Erythroblast (primary cell): ENCODE data around the gene SP3.

Experiments used
- DNase-seq, 2 experiments: peaks; one replicate each; lab custom pipeline; 2025; lab: John Stamatoyannopoulos, UW
- GATA1 ChIP-seq: IDR thresholded peaks from 2 replicates; pipeline ENCODE4 v1.6.1; 2011; ENCODE audit warnings: low read depth, mild to moderate bottlenecking, control low read depth, low read length, moderate library complexity
- POLR2A ChIP-seq: IDR thresholded peaks from 2 replicates; pipeline ENCODE4 v1.6.1; 2011; ENCODE audit warnings: mild to moderate bottlenecking, low read length

The SP3 gene

GRCh38 chr2:173969886-173970285 lies 4.7 kb upstream of the SP3 start:
- TF ChIP-seq GATA1 (no peak), POLR2A (no peak)
- no peak for DNase-seq

DNA sequence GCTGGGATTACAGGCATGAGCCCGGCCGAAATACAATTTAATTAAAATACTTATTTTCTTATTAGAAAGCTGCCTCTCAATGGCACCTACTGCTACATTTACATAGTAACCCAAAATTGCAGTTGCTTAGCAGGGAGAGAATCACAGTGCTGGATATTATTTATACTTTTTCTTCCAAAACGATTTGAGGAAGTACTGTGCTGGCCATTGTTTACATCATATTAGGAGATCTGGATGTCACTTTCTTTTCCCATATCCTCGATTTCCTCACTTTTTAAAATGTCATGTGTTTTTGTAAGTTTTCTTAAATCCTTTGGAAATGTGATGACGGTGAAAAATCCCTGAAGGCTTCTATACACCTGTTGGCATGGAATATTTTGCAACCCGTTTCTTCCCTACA lies 3.4 kb upstream of the SP3 start:
- TF ChIP-seq POLR2A (no peak), GATA1 (no peak)
- no peak for DNase-seq

- TF ChIP-seq GATA1 (no peak), POLR2A (no peak)
- DNase-seq = no peak
Measured at GRCh38 chr2:173966274-173967098, 1.3 kb upstream of the SP3 start.

DNA sequence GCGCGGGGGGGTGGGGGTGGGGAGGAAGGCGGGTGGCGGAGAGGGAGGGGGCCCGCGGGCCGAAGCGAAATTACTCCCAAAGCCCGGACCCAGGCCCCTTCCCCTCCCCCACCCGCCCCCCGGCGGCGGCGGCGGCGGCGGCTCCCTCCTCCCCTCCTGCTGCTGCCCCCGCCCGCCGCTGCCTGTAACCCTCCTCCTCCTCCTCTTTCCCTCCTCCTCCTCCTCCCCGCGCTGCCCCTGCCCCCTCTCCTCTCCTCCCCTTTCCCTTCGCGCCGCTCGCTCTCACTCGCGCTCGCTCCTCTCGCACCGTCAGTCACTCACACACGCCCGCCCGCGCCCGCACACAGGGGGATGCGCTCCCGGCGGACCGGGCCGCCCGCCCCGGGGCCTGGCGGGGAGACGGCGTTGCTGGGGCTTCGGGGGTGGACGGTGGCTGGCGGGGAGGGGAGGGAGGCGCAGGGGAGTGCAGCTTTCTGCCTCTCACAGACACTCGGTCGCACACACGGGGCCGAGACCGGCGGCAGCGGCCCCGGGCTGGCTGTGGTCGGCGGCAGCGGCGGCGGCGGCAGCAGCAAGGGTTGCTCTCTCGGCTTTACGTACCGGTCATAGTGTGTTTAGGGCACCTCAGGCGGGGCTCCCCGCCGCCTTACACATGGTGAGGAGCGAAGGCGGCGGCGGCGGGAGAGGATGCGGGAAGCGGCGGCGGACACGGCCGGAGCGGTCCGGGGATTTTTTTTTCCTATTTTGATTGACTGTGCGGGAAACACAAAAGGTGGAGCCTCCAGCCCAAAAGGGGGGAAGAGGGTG lies 405 bp downstream of the SP3 start:
- DNase-seq = peak; percentile 91 to 92
- TF ChIP-seq GATA1 (no peak), POLR2A (no peak)

DNA sequence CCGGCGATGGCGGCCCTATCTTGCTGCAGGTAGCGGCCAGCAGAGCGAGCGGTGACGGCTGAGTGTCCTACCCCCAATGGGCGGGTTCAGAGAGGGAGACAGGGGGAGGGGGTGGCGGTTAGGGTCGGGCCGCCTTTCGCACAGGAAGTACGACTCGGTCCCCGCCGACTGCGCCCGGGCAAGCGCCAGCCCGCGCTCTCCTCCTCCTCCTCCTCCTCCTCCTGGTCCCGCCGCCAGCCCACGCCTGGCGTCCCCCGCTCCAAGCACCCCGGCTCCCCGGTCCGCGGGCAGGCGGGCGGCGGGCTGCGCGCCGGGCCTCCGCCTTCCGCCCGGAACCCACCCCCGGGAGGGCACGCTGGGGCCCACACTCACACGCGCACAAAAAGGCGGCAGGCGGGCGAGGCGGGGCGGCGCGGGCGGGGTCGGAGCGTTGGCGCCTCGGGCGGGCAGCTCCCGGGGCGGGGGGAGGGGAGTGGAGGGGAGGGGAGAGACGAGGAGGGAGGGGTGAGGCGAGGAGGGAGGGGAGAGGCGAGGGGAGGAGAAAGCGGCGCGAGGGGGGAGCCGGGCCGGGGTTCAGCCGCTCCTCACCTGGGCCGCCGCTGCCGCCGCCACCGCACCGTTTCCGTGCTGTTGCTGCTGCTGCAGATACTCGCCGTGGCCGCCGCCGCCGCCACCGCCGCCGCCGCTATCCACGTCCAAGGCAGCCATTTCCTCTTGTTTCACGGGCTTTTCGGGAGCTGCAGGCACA lies 1.2 kb downstream of the SP3 start:
- peak; percentile 93 to 96 for DNase-seq
- TF ChIP-seq GATA1 = no peak
- peak; percentile 77 for TF ChIP-seq POLR2A

GRCh38 chr2:173963323-173963816 lies 1.8 kb downstream of the SP3 start:
- DNase-seq = peak; percentile 83
- TF ChIP-seq GATA1 (no peak), POLR2A (no peak)

DNA sequence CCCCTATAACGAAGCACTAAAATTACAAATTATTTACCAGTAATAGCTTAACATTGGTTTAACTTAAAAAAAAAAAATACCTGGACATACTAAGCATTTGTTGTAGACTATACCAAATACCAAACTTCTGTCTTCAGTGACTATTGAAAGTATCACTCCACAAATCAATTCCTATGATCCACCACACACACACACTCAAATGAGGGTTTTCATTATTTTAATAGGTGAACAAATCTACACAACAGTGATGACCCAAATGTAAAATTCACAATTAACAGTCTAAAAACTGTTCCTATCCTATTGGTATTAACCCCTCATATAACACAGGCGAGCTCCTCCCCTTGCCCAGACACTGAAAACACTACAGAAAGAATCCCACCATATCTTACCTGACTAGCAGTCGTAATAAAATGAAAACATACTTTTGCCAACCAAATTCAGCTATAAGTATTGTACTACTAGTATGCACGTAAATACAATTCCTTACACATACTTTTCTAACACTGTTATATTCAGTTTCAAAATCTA lies 2.5 kb downstream of the SP3 start:
- peak; percentile 17 to 41 for DNase-seq
- no peak for TF ChIP-seq POLR2A

GRCh38 chr2:173962031-173962430 lies 3.1 kb downstream of the SP3 start:
- DNase-seq = peak; percentile 14 to 22
- TF ChIP-seq POLR2A (no peak), GATA1 (no peak)

DNA sequence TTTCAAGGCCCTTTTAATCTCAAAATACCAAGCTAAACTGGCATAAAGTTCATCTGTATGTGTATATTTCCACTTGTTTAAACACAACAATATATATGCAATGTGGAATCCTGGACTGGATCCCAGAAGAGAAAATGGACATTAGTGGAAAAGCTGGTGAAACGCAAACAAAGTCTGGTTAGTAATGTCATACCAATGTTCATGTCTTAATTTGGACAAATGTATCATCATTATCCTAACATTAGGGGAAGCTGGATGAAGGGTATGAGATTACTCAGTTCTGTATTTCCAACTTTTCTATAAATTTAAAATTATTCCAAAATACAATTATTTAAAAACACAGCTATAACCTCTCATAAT lies 3.8 kb downstream of the SP3 start:
- TF ChIP-seq POLR2A (no peak), GATA1 (no peak)
- DNase-seq = peak; percentile 14 to 19

DNA sequence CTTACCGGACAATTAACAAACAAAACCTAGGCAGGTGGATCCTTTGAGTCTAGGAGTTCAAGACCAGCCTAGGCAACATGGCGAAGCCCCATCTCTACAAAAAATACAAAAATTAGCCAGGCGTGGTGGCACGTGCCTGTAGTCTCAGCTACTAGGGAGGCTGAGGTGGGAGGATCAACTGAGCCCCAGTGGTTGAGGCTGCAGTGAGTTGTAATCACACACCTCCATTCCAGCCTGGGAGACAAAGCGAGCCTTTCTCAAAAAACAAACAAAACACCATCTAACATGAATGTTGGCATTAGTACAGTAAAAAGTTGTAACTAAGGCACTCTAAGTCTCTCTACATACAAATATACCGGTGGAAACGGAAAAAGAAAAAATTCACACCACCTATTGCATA lies 5.3 kb downstream of the SP3 start:
- no peak for DNase-seq
- no peak for TF ChIP-seq POLR2A

- no peak for DNase-seq
- TF ChIP-seq GATA1 (no peak), POLR2A (no peak)
Measured at GRCh38 chr2:173959358-173959884, 5.8 kb downstream of the SP3 start.

GRCh38 chr2:173958198-173958846 lies 6.9 kb downstream of the SP3 start:
- TF ChIP-seq POLR2A (no peak), GATA1 (no peak)
- DNase-seq = no peak

DNA sequence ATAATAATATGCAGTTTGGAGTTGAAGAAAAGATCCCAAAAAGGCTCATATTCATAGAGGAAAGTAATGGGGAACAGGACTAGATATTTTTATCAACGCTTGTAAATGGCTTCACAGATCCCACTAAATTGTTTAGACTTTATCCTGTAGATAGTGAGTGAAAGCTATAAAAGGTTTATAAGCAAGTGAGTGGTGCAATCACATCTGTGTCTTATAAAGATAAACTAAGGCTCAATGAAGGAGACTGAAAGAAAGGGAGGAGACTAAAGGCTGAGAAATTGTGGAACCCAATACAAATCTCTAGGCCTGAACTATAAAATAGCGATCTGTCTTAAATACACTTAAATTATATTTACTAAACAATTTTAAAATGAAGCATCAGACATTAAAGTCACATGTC lies 7.7 kb downstream of the SP3 start:
- TF ChIP-seq GATA1 = no peak
- no peak for TF ChIP-seq POLR2A
- DNase-seq = no peak
